Activated CD8-positive, alpha-beta memory T cell treated with anti-CD3 and anti-CD28 coated beads for 36 hours (primary cell): ENCODE data around the gene EMX2. TPM values are rescaled to one million over a fixed set of nuclear protein-coding genes. Genes with fewer than 3 reads are reported as not detected.

Experiments
- CTCF ChIA-PET: fragments of 350-600 bp; sonication (Branson Sonifier 250); formaldehyde crosslinking; loops from one replicate; lab custom pipeline; 2021; ENCODE audit warnings: antibody characterized with exemption; lab: Charles Lee
- POLR2A ChIA-PET: fragments of 350-600 bp; sonication (Branson Sonifier 250); formaldehyde crosslinking; loops from one replicate; lab custom pipeline; 2021; ENCODE audit warnings: antibody characterized with exemption; lab: Charles Lee
- total RNA-seq, 2 experiments: library from RNA; stranded (reverse); gene quantifications; one replicate each; pipeline ENCODE4 v1.2.3, GENCODE V29; 2021

Gene EMX2
- total RNA-seq, 2 experiments from 2014 or later: not detected

DNA sequence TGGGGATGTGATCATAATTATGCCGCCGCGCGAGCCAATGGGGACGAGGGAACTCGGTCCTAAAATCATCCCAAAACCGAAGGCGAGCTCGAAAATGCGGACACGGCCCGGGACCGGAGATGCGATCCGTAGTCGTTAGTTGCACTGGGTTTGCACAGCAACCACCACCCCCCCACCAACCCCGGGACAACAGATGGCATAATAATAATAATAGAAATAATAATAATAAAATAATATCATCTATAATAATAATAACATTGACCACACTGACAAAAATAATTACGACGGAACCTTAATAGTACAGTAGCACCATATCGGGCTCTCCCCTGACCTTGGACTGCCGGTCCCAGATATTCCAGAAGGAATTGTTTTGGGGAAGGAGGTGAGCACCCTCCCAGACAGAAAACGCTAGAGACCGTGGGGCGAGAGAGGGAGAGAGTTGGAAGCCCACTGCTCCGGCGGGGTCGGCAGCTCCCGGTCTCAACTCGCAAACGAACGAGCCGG lies 1.1 kb upstream of the EMX2 start:
- POLR2A ChIA-PET: no interaction called here
- CTCF ChIA-PET: interaction anchor here (0.8 to 1.2 kb wide), 2 partner anchors 9 to 46 kb away, joined by 3 read pairs; no protein-coding TSS in a partner anchor

DNA sequence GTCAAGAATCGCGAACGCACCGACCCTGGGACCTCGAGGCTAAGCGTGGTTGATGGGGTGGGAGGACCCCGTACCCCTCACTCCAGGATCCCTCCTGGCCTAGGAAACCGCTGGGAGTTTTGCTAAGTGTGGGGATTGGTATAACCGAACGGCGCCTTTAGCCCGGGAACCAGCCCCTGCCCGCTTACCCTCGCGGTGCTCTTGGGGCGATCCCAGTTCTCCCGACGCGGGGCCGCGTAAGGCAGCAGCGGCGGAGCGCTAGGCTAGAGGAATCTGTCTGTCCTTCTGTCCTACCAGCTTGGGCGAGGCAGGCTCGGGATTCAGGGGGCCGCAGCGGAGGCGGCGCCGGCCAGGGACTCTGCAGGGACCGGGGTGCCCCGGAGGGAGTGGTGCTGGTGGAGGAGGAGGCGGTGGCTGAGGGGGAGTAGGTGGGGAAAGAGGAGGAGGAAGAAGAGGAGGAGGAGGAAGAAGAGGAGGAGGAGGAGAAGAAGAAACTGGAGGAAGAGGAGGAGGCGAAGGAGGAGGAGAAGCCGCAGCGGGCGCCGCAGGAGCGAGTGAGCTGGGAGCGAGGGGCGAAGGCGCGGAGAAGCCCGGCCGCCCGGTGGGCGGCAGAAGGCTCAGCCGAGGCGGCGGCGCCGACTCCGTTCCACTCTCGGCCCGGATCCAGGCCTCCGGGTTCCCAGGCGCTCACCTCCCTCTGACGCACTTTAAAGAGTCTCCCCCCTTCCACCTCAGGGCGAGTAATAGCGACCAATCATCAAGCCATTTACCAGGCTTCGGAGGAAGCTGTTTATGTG lies 439 bp upstream of the EMX2 start:
- ChIA-PET POLR2A (no interaction called here), CTCF (interaction anchor here (0.8 to 1.2 kb wide), 2 partner anchors 10 to 46 kb away, joined by 3 read pairs; no protein-coding TSS in a partner anchor)

DNA sequence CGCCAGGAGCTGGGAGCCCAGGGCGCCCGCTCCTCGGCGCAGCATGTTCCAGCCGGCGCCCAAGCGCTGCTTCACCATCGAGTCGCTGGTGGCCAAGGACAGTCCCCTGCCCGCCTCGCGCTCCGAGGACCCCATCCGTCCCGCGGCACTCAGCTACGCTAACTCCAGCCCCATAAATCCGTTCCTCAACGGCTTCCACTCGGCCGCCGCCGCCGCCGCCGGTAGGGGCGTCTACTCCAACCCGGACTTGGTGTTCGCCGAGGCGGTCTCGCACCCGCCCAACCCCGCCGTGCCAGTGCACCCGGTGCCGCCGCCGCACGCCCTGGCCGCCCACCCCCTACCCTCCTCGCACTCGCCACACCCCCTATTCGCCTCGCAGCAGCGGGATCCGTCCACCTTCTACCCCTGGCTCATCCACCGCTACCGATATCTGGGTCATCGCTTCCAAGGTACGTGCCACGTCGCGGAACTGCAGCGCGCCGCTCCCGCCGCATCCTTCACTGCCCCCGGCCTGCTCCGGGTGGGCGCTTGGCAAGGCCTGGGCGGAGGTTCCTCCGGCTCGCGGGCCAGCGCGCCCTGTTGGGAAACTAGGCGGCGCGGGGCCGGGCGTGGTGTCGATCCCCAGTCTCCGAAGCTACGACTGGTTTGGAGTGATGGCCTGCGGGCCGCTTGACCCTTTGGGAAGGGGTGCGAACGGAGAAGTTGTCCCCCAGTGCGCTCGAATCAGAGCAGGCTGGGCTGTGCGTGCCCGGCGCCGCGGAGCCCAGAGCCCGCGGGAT lies 868 bp downstream of the EMX2 start:
- ChIA-PET POLR2A (no interaction called here), CTCF (interaction anchor here (0.7 kb wide), 1 partner anchor 216 kb away, joined by 3 read pairs; no protein-coding TSS in a partner anchor)

DNA sequence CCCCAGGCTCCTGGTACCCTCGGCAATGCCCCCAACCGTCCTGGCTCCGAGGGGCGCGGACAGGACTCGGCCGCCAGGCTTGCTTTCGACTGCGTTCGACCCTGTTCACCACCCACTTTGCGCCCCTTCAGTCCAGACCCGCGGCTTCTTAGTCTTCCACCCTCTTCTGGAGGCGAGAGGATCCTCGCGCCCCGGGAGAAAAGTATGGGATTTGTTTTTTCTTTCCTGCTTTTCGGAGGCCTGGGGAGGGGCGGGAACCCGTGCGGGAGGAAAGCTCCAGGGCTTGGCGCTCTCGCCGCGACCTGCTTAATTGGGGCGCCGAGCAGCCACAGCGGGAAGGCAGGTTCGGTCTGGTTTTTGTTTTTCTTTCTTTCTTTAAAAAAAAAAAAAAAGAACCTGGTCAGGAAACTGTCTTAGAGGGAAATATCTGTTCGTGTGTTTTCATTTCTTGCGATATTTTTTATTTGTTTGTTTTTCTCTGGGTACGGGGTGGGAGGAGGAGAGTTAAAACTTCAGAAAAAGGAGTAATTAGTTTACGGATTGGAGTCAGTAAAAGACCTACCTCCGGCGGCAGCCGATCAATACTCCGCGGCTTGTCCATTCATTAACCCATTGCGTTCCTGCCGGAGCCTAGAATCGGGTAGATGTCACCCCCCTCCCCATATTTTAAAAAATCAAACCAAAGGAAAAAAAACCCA lies 1.6 kb downstream of the EMX2 start:
- CTCF ChIA-PET: interaction anchor here (0.7 kb wide), 1 partner anchor 215 kb away, joined by 3 read pairs; no protein-coding TSS in a partner anchor
- POLR2A ChIA-PET: no interaction called here

DNA sequence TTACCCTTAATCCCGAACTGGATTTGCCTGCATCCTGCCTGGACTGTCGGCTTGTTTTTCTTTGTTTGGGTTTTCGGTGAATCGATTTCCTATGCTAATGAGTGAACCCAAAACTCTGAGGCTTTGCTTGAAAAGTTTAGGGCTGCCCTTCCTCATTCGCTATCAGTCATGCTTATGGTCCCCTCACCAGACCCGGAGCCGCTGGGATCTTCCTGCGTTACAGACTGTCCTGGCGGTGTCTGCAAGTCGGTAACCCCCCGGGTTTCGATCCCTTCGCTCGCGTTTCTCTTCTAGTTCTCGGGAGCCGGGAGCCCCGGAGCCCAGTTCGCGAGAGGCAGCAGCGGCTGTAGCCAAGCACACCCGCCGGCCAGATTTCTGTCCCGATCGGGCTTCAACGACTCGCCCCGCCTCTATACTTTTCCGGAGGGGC lies 2.2 kb downstream of the EMX2 start:
- ChIA-PET POLR2A (no interaction called here), CTCF (no interaction called here)

DNA sequence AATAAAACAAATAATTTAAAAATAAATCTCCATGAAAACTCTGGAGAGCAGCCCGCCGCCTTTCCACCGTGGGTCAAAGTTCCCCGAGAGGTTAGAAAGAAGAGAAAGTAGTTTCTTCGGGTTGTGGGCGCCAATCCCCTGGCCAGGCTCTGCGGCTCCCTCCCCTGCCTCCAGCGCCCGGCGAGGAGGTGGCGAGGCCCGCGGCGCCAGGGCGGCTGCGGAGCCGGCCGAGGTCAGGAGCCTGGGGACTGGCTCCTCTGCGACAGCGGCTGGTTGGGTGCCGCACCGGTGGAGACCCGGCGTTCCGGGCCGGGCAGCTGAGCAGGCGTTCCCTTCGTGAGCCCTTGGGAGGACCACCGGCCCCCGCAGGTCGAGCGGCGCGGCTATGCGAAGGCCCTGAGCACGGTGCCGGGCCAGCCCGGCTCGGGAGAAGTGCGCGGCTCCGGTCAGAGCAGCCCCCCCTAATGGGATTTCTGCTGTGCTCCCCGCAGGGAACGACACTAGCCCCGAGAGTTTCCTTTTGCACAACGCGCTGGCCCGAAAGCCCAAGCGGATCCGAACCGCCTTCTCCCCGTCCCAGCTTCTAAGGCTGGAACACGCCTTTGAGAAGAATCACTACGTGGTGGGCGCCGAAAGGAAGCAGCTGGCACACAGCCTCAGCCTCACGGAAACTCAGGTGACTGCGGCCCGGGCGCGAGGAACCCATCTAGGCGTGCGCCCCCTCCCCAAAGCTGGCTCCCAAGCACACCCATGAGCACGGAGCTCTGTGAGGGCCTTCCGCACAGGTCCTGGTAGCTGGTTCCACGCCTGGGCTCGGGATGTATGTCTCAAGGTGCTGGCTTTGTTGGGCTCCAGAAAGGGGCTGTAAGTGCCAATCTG lies 2.8 kb downstream of the EMX2 start:
- CTCF ChIA-PET: no interaction called here
- POLR2A ChIA-PET: no interaction called here

DNA sequence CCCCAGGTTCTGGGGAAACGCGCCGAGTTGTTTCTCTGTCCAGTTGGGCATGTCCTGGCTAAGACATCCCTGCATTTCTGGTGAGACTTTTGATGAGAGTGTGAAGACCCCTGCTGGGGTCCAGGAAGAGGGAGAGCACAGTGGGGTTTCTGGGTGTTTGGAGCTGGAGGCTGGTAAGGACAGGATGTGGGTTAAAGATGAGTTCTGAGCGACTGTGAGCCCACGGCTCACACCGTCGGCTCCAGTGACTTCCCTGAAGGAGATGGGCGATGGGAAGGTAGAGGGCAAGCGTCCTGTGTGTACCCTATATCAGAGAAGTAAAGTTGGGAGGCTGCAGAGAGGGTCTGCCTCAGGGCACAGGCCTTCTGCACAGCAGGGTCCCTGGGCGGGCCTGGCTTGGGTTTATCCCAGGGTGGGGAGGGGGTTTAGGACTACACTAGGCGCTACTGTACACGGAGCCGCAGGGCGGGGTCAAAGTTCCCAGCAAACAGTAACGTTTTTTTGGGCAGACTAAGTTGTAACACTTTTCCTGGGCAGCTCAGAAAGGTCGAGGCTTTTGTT lies 3.6 kb downstream of the EMX2 start:
- ChIA-PET CTCF (no interaction called here), POLR2A (no interaction called here)

DNA sequence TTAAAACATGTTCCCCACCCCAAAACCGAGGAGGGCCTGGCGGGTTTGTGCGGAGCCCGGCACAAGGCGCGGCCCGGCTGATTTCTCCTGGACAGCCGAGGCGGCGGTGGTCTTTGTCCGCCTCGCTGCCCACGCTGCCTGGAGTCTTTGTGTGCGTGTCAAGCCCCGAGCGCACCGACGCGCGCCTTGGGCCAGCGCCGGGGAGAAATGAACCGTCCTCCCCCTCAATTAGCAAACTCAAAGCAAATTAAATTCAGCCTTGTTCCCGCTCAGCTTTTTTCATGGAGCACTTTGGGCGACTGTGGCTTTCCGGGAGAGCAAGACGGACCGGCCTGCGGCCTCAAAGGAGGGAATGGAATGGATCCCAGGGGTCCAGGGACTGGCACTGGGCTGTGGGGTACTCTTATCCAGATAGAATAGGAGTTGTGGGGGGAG lies 4.1 kb downstream of the EMX2 start:
- POLR2A ChIA-PET: no interaction called here
- CTCF ChIA-PET: no interaction called here

DNA sequence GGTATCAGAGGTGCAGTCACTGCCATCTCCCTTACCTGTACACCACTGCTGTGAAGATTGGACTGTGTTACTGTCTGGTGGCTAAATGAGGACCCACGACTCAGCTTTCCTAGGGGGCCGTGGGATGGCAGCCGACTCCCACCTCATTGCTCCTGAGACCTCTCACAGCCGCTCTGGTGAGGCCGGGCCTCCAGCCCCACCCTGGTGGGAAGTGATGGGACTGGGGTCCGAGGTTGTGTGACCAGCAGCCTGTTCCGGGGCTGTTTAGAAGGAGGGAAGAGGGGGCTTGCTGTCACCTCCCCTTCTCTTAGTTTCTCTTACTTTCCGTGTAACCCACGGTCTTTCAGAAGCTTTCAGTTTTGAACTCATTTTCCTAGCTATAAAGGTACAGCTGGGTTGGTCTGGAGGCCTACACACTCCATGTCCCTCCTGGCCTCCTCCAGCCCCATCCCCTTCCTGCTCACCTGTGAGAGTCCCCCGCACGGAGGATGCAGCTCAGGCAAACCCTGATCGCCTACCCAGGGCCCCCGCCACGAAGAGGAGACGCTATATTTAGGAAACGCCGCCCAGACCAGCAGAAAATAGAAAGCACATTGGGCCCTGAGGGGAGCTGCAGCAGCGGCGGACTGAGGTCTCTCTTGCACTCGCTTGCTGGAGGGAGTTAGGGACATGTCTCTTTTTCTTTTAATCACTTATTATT lies 4.6 kb downstream of the EMX2 start:
- ChIA-PET CTCF (no interaction called here), POLR2A (no interaction called here)

DNA sequence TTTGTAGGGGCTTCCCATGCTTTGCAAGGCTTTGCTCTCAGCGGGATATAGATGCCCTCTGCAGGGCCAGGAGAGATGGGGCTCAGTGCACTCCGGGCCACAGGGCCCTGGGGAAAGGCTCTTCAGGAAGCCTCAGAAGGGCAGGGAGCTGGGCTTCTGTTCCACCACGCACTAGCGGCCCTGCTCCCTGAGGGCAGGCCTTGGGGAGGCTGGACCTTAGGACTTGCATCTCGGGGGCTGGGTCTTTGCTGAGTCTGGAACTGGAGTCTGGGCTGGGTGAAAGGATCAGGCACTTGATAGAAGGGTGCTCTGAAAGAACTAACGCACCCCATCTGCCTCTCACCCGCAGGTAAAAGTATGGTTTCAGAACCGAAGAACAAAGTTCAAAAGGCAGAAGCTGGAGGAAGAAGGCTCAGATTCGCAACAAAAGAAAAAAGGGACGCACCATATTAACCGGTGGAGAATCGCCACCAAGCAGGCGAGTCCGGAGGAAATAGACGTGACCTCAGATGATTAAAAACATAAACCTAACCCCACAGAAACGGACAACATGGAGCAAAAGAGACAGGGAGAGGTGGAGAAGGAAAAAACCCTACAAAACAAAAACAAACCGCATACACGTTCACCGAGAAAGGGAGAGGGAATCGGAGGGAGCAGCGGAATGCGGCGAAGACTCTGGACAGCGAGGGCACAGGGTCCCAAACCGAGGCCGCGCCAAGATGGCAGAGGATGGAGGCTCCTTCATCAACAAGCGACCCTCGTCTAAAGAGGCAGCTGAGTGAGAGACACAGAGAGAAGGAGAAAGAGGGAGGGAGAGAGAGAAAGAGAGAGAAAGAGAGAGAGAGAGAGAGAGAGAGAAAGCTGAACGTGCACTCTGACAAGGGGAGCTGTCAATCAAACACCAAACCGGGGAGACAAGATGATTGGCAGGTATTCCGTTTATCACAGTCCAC lies 5.4 kb downstream of the EMX2 start:
- POLR2A ChIA-PET: no interaction called here
- CTCF ChIA-PET: no interaction called here

DNA sequence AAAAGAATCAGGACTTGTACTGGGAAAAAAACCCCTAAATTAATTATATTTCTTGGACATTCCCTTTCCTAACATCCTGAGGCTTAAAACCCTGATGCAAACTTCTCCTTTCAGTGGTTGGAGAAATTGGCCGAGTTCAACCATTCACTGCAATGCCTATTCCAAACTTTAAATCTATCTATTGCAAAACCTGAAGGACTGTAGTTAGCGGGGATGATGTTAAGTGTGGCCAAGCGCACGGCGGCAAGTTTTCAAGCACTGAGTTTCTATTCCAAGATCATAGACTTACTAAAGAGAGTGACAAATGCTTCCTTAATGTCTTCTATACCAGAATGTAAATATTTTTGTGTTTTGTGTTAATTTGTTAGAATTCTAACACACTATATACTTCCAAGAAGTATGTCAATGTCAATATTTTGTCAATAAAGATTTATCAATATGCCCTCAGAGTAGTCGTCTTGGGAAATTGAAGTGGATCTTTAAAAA lies 6.6 kb downstream of the EMX2 start:
- POLR2A ChIA-PET: no interaction called here
- CTCF ChIA-PET: no interaction called here

DNA sequence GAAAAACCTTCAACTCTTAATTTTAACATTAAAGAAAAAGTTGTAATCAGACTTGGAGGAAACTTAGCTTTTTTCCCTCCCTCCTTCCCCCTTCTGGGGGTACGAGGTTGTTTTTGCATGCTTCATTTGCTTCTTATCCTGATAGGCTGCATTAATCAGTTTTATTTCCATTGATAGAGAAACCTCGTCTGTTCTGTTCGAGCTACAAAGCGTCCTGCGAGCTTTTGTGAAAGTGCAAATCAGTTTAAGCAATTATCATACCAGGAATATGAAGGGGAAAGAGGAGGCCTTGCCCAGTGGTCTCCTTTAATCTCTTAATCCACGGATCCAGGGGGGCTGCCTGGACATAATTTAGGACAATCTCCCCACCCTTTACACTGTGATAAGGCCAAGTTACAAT lies 7.5 kb downstream of the EMX2 start:
- ChIA-PET POLR2A (no interaction called here), CTCF (no interaction called here)

DNA sequence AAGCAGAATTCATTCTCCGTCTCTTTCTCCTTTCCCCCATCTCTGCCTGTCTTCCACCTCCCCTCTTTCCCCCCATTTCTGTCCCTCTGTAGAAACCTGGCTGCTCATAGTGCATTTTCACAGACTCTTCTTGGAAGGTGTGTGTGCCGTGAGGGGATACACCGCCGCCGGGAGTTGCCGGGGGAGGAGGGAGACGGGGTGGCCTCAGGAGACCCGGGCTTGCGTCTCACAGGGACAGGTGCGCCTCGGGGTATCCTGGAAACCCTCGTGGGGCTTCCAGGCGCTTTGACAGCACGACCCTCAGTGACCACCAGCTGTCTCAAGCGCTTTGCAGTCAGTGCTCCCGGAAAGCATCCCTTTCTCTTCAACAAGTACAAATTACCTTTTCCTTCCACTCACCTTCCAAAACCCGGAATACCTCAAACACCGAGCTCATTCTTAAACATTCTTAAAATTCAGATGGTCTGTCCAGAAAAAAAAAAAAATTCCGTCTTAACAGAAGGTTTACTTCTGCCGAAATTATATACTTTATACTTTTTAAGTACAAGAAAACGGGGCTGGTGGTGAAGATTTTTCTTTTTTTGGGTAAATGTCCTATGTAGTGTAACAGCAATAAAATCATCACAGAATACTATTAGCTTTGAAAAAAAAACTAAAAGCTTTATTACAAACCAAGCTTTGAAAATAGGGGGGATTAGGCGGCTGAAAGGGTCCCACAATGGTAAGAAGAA lies 8.2 kb downstream of the EMX2 start:
- POLR2A ChIA-PET: no interaction called here
- CTCF ChIA-PET: no interaction called here

DNA sequence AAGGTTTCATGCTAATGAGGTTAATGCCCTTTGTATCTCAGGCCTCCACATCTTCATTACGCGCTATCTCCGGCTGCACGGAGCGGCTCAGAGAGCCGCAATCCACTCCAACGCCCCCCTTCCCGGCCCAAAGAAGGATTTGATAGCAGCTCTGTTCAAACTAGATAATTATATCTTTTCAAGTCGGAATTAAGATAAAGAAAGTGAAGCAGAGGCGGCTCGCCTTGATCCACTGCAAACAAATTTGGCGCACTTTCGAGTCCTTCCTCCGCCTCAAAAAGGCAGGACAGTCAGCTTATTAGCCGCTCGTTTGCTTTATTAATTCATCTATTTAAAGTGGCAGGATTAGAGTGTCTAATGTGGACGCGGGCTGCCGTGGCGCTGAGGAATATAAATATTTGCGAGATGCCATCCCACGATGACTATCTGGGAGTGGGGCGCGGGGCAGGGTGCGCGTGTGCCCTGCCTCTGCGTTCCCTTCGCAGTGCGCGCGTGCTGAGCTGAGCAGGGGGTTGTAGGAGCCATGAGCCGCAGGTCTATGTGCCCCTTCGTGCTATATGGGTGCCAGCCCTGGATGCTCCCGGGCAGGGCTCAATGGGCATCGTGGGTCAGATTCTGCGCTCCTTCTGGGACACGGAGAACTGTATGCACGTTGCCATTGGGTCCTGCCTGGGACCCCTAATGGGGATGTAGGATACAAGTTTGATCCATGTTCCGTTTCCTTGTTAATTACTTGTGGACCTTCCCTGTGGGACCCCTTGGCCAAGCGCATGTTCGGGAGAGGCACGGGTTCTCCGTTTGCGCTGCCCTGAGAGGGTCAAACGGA lies 9.0 kb downstream of the EMX2 start:
- ChIA-PET CTCF (no interaction called here), POLR2A (no interaction called here)

DNA sequence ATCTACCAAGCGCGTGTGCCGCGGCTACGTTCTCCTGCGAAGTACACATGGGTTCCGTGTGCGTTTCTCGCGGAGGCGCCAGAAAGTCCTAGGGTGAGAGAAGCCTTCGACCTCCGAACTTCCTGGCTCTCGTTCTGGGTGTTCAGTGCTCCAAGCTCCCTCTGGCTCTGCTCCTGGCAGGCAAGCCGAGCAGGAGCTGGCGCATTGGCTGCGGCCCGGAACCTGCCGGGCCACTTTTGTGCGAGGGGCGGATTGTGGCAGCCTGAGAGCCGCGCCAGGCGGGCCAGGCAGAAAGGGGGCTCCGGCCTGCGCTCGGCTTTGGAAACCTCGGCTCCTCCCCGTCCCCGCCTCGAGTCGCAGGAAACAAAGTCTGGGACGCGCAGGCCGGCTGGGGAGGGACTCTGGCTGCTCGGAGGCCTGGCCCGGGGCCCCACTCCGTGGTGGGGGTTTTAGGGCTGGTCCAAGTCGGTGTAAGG lies 9.6 kb downstream of the EMX2 start:
- POLR2A ChIA-PET: no interaction called here

More for the DNA sequence above, 9.6 kb downstream of the EMX2 start:
- CTCF ChIA-PET: no interaction called here
